Activated naive CD4-positive, alpha-beta T cell treated with anti-CD3 and anti-CD28 coated beads, Interleukin-2, amount 50 U/mL, for 24 hours (primary cell): Measurements from ENCODE around the gene SLC35F5.
"Not testable (repeated sequence)": the region's sequence is repeated elsewhere in the genome, so short reads cannot be mapped to it uniquely, and the experiment has no call there.

ENCODE experiments used
- H3K27ac Mint-ChIP-seq: one replicate; pipeline ENCODE4 v1.8.0; 2021; ENCODE audit warnings: mild to moderate bottlenecking, mixed read lengths
- H3K27me3 Mint-ChIP-seq: one replicate; pipeline ENCODE4 v1.8.0; 2021; ENCODE audit warnings: mixed read lengths
- H3K36me3 Mint-ChIP-seq: one replicate; pipeline ENCODE4 v1.8.0; 2021; ENCODE audit warnings: mixed read lengths
- H3K4me1 Mint-ChIP-seq: one replicate; pipeline ENCODE4 v1.8.0; 2021; ENCODE audit warnings: mixed read lengths
- H3K4me3 Mint-ChIP-seq: one replicate; pipeline ENCODE4 v1.8.0; 2021; ENCODE audit warnings: mild to moderate bottlenecking, mixed read lengths
- H3K9me3 Mint-ChIP-seq: one replicate; pipeline ENCODE4 v1.8.0; 2021; ENCODE audit warnings: mixed read lengths

SLC35F5 gene

GRCh38 chr2:113756355-113757137 is at the start of gene SLC35F5:
Gene SLC35F5, minus strand, starts transcription at chr2:113756642. Its CDS starts 233 bp downstream, at chr2:113756409.
- peak within 1 kb of the TSS; percentile 99 for H3K4me3 Mint-ChIP-seq

GRCh38 chr2:113799375-113799774 is 42.9 kb upstream of the SLC35F5 start:
- H3K27ac Mint-ChIP-seq = no peak overlapping the region
- H3K36me3 Mint-ChIP-seq = no peaks in the 10 kb centered on the region

More at GRCh38 chr2:113756355-113757137, at the start of gene SLC35F5:
- H3K27me3 Mint-ChIP-seq = no peaks in the 10 kb centered on the region
- peak within 1 kb of the TSS; percentile 100 for H3K27ac Mint-ChIP-seq
- H3K9me3 Mint-ChIP-seq = no peaks in the 10 kb centered on the region
- peaks cover 24% of the 10 kb centered on the region for H3K4me1 Mint-ChIP-seq
- H3K36me3 Mint-ChIP-seq = peaks cover 5% of the 10 kb centered on the region

GRCh38 chr2:113797237-113797636 is 40.8 kb upstream of the SLC35F5 start:
- Mint-ChIP-seq H3K36me3 (no peaks in the 10 kb centered on the region), H3K4me1 (peaks cover 6% of the 10 kb centered on the region), H3K9me3 (no peaks in the 10 kb centered on the region), H3K4me3 (no peak overlapping the region), H3K27ac (no peak overlapping the region), H3K27me3 (no peaks in the 10 kb centered on the region)

More at GRCh38 chr2:113799375-113799774, 42.9 kb upstream of the SLC35F5 start:
- H3K9me3 Mint-ChIP-seq = no peaks in the 10 kb centered on the region
- no peaks in the 10 kb centered on the region for H3K4me1 Mint-ChIP-seq
- no peaks in the 10 kb centered on the region for H3K27me3 Mint-ChIP-seq
- H3K4me3 Mint-ChIP-seq = no peak overlapping the region

GRCh38 chr2:113796592-113797175 is 40.2 kb upstream of the SLC35F5 start:
- no peak overlapping the region for H3K4me3 Mint-ChIP-seq
- no peaks in the 10 kb centered on the region for H3K9me3 Mint-ChIP-seq
- no peaks in the 10 kb centered on the region for H3K27me3 Mint-ChIP-seq
- H3K4me1 Mint-ChIP-seq = peaks cover 11% of the 10 kb centered on the region
- H3K27ac Mint-ChIP-seq = no peak overlapping the region
- no peaks in the 10 kb centered on the region for H3K36me3 Mint-ChIP-seq

GRCh38 chr2:113795405-113795920 is 39.0 kb upstream of the SLC35F5 start:
- Mint-ChIP-seq H3K9me3 (no peaks in the 10 kb centered on the region), H3K4me3 (no peak overlapping the region), H3K27me3 (no peaks in the 10 kb centered on the region), H3K27ac (no peak overlapping the region), H3K4me1 (peaks cover 12% of the 10 kb centered on the region), H3K36me3 (no peaks in the 10 kb centered on the region)

- H3K27ac Mint-ChIP-seq = peak overlapping the region; percentile 94
- H3K9me3 Mint-ChIP-seq = no peaks in the 10 kb centered on the region
- H3K36me3 Mint-ChIP-seq = no peaks in the 10 kb centered on the region
- H3K4me3 Mint-ChIP-seq = peak overlapping the region; percentile 16
- no peaks in the 10 kb centered on the region for H3K27me3 Mint-ChIP-seq
- H3K4me1 Mint-ChIP-seq = peaks cover 12% of the 10 kb centered on the region
Observed at GRCh38 chr2:113791697-113792590, 35.5 kb upstream of the SLC35F5 start.

GRCh38 chr2:113784823-113785744 is 28.6 kb upstream of the SLC35F5 start:
- Mint-ChIP-seq H3K36me3 (no peaks in the 10 kb centered on the region), H3K27me3 (no peaks in the 10 kb centered on the region), H3K27ac (no peak overlapping the region)

GRCh38 chr2:113780472-113780871 is 24.0 kb upstream of the SLC35F5 start:
- no peaks in the 10 kb centered on the region for H3K36me3 Mint-ChIP-seq
- H3K4me3 Mint-ChIP-seq = no peak overlapping the region
- no peak overlapping the region for H3K27ac Mint-ChIP-seq
- peaks cover 3% of the 10 kb centered on the region for H3K4me1 Mint-ChIP-seq
- no peaks in the 10 kb centered on the region for H3K27me3 Mint-ChIP-seq
- no peaks in the 10 kb centered on the region for H3K9me3 Mint-ChIP-seq

More at GRCh38 chr2:113784823-113785744, 28.6 kb upstream of the SLC35F5 start:
- Mint-ChIP-seq H3K9me3 (no peaks in the 10 kb centered on the region), H3K4me1 (peaks cover 3% of the 10 kb centered on the region), H3K4me3 (no peak overlapping the region)

GRCh38 chr2:113777371-113777770 is 20.9 kb upstream of the SLC35F5 start:
- H3K36me3 Mint-ChIP-seq = no peaks in the 10 kb centered on the region
- H3K4me3 Mint-ChIP-seq = no peak overlapping the region
- H3K4me1 Mint-ChIP-seq = peaks cover 3% of the 10 kb centered on the region
- H3K27ac Mint-ChIP-seq = no peak overlapping the region
- H3K27me3 Mint-ChIP-seq = no peaks in the 10 kb centered on the region
- no peaks in the 10 kb centered on the region for H3K9me3 Mint-ChIP-seq

- no peak overlapping the region for H3K27ac Mint-ChIP-seq
Observed at GRCh38 chr2:113776949-113777348, 20.5 kb upstream of the SLC35F5 start.

GRCh38 chr2:113774616-113775015 is 18.2 kb upstream of the SLC35F5 start:
- H3K4me3 Mint-ChIP-seq, H3K27me3 Mint-ChIP-seq, H3K27ac Mint-ChIP-seq, H3K36me3 Mint-ChIP-seq, H3K9me3 Mint-ChIP-seq, H3K4me1 Mint-ChIP-seq: not testable (repeated sequence)

More at GRCh38 chr2:113776949-113777348, 20.5 kb upstream of the SLC35F5 start:
- H3K4me3 Mint-ChIP-seq = no peak overlapping the region
- H3K27me3 Mint-ChIP-seq = no peaks in the 10 kb centered on the region
- peaks cover 3% of the 10 kb centered on the region for H3K4me1 Mint-ChIP-seq
- H3K9me3 Mint-ChIP-seq = no peaks in the 10 kb centered on the region
- no peaks in the 10 kb centered on the region for H3K36me3 Mint-ChIP-seq

- no peaks in the 10 kb centered on the region for H3K4me1 Mint-ChIP-seq
- H3K27me3 Mint-ChIP-seq = no peaks in the 10 kb centered on the region
- H3K9me3 Mint-ChIP-seq = no peaks in the 10 kb centered on the region
- no peaks in the 10 kb centered on the region for H3K36me3 Mint-ChIP-seq
- H3K27ac Mint-ChIP-seq = no peak overlapping the region
- no peak overlapping the region for H3K4me3 Mint-ChIP-seq
Observed at GRCh38 chr2:113770929-113771328, 14.5 kb upstream of the SLC35F5 start.

GRCh38 chr2:113769555-113769954 is 13.1 kb upstream of the SLC35F5 start:
- Mint-ChIP-seq H3K9me3 (no peaks in the 10 kb centered on the region), H3K27me3 (no peaks in the 10 kb centered on the region), H3K4me3 (no peak overlapping the region), H3K27ac (no peak overlapping the region), H3K36me3 (peaks cover 4% of the 10 kb centered on the region), H3K4me1 (no peaks in the 10 kb centered on the region)

GRCh38 chr2:113768770-113769169 is 12.3 kb upstream of the SLC35F5 start:
- Mint-ChIP-seq H3K27ac (no peak overlapping the region), H3K9me3 (no peaks in the 10 kb centered on the region), H3K27me3 (no peaks in the 10 kb centered on the region), H3K4me1 (no peaks in the 10 kb centered on the region), H3K36me3 (peaks cover 4% of the 10 kb centered on the region), H3K4me3 (no peak overlapping the region)
